H1 (cell line): ENCODE measurements around the gene ARMC7. TPM values are rescaled to one million over a fixed set of nuclear protein-coding genes. Genes with fewer than 3 reads are reported as not detected.

ENCODE experiments used
- CTCF ChIA-PET: fragments of 300-600 bp; sonication (Branson Sonifier 250); formaldehyde crosslinking; loops from one replicate; lab custom pipeline; 2021; ENCODE audit not compliant: partially characterized antibody; lab: Charles Lee
- POLR2A ChIA-PET: fragments of 300-600 bp; sonication (Branson Sonifier 250); formaldehyde crosslinking; loops from one replicate; lab custom pipeline; 2021; ENCODE audit warnings: inconsistent platforms; ENCODE audit not compliant: partially characterized antibody; lab: Charles Lee
- DNase-seq, 2 experiments: peaks; one replicate each; pipeline versions ENCODE4 v3.0.0 to v3.0.0-alpha.2; 2010 to 2022; ENCODE audit warnings: low spot score in 2 of 2, low read depth in 1 of 2, mixed read lengths in 1 of 2
- FAIRE-seq: peaks from 2 replicates; lab custom pipeline; 2011; peaks lifted over from hg19 to GRCh38; lab: Jason Lieb, UNC
- H2AFZ ChIP-seq: 2 replicates; pipeline ENCODE4 v1.8.1; 2012; ENCODE audit warnings: low read length, inconsistent platforms
- H2AK5ac ChIP-seq: 2 replicates; pipeline ENCODE4 v1.6.1; 2013; ENCODE audit warnings: low read depth, low read length
- H2BK120ac ChIP-seq: replicated peaks from 2 replicates; pipeline ENCODE3; 2013; ENCODE audit warnings: low read depth, low read length, inconsistent platforms
- H2BK12ac ChIP-seq: 2 replicates; pipeline ENCODE4 v1.6.1; 2013; ENCODE audit warnings: low read depth, low read length
- H2BK15ac ChIP-seq: 2 replicates; pipeline ENCODE4 v1.6.1; 2013; ENCODE audit warnings: low read length
- H2BK20ac ChIP-seq: 2 replicates; pipeline ENCODE4 v1.6.1; 2013; ENCODE audit warnings: low read length
- H2BK5ac ChIP-seq: 2 replicates; pipeline ENCODE4 v1.6.1; 2013; ENCODE audit warnings: low read depth, low read length
- H3K14ac ChIP-seq: 2 replicates; pipeline ENCODE4 v1.6.1; 2013; ENCODE audit warnings: inconsistent platforms; ENCODE audit not compliant: insufficient read length
- H3K18ac ChIP-seq: 2 replicates; pipeline ENCODE4 v1.6.1; 2013; ENCODE audit warnings: low read length; ENCODE audit errors: extremely low read depth
- H3K23ac ChIP-seq: 2 replicates; pipeline ENCODE4 v1.6.1; 2013; ENCODE audit warnings: inconsistent platforms; ENCODE audit not compliant: insufficient read length
- H3K23me2 ChIP-seq: 2 replicates; pipeline ENCODE4 v1.6.1; 2013; ENCODE audit warnings: low read depth, low read length
- H3K27ac ChIP-seq: 2 replicates; pipeline ENCODE4 v1.6.1; 2011; ENCODE audit warnings: low read depth, low read length, inconsistent platforms
- H3K27me3 ChIP-seq, 4 experiments: replicated peaks in 1 of 4; 1 replicate in 1 of 4; 2 replicates in 3 of 4; pipeline versions ENCODE4 v1.6.1 to v1.8.1; 2011 to 2013; ENCODE audit warnings: low read length in 3 of 4, mild to moderate bottlenecking in 3 of 4, inconsistent platforms in 2 of 4, mixed read lengths in 2 of 4, moderate library complexity in 1 of 4; ENCODE audit not compliant: control insufficient read depth in 3 of 4, insufficient read depth in 3 of 4; ENCODE audit errors: extremely low read depth in 1 of 4
- H3K36me3 ChIP-seq, 4 experiments: 2 replicates each; pipeline versions ENCODE4 v1.6.1 to v1.8.1; 2011 to 2013; ENCODE audit warnings: mild to moderate bottlenecking in 4 of 4, low read length in 3 of 4, moderate library complexity in 2 of 4, control low read depth in 1 of 4, inconsistent platforms in 1 of 4; ENCODE audit not compliant: insufficient read depth in 4 of 4, control insufficient read depth in 2 of 4
- H3K4ac ChIP-seq: replicated peaks from 2 replicates; pipeline ENCODE3; 2013; ENCODE audit warnings: low read length, low read depth, mixed read lengths, inconsistent platforms; ENCODE audit not compliant: insufficient read length
- H3K4me1 ChIP-seq, 4 experiments: replicated peaks in 1 of 4; 1 replicate in 1 of 4; 2 replicates in 3 of 4; pipeline versions ENCODE4 v1.6.1 to v1.8.1; 2011 to 2013; ENCODE audit warnings: low read length in 3 of 4, inconsistent platforms in 2 of 4, mixed read lengths in 1 of 4; ENCODE audit not compliant: insufficient read depth in 4 of 4, control insufficient read depth in 3 of 4
- H3K4me2 ChIP-seq, 2 experiments: 2 replicates each; pipeline versions ENCODE4 v1.6.1 to v1.8.1; 2011 to 2013; ENCODE audit warnings: low read depth in 2 of 2, low read length in 2 of 2, control low read depth in 1 of 2, inconsistent platforms in 1 of 2, mild to moderate bottlenecking in 1 of 2; ENCODE audit not compliant: insufficient read depth in 1 of 2
- H3K4me3 ChIP-seq, 4 experiments: fragments of 200-600, 300-600 bp in 1 of 4; sonication (generic), shearing (Covaris generic), sonication (Bioruptor Twin) in 1 of 4; 2 replicates each; pipeline versions ENCODE4 v1.5.1 to v1.8.1; 2011 to 2016; ENCODE audit warnings: low read length in 4 of 4, low read depth in 3 of 4, control low read depth in 2 of 4, inconsistent platforms in 2 of 4, mild to moderate bottlenecking in 2 of 4, mixed read lengths in 1 of 4, moderate library complexity in 1 of 4; ENCODE audit not compliant: insufficient read depth in 2 of 4; ENCODE audit errors: extremely low read depth in 1 of 4
- H3K56ac ChIP-seq: replicated peaks from 2 replicates; pipeline ENCODE3; 2013; ENCODE audit warnings: low read depth, mild to moderate bottlenecking, mixed read lengths, low read length, inconsistent platforms; ENCODE audit not compliant: insufficient read length
- H3K79me1 ChIP-seq: 2 replicates; pipeline ENCODE4 v1.6.1; 2013; ENCODE audit warnings: low read depth, low read length, control low read depth
- H3K79me2 ChIP-seq, 2 experiments: 2 replicates each; pipeline versions ENCODE4 v1.6.1 to v1.8.1; 2012 to 2013; ENCODE audit warnings: low read length in 2 of 2, mild to moderate bottlenecking in 2 of 2, inconsistent platforms in 1 of 2; ENCODE audit not compliant: insufficient read depth in 2 of 2, control insufficient read depth in 1 of 2
- H3K9ac ChIP-seq, 4 experiments: replicated peaks in 1 of 4; 1 replicate in 1 of 4; 2 replicates in 3 of 4; pipeline versions ENCODE4 v1.6.1 to v1.8.1; 2011 to 2013; ENCODE audit warnings: low read depth in 3 of 4, low read length in 3 of 4, control low read depth in 2 of 4, mild to moderate bottlenecking in 2 of 4, moderate library complexity in 2 of 4, inconsistent platforms in 1 of 4; ENCODE audit errors: extremely low read depth in 1 of 4
- H3K9me3 ChIP-seq, 2 experiments: 2 replicates each; pipeline versions ENCODE4 v1.6.1 to v1.8.1; 2012 to 2013; ENCODE audit warnings: mild to moderate bottlenecking in 2 of 2, moderate library complexity in 2 of 2, control low read depth in 1 of 2, inconsistent platforms in 1 of 2, low read depth in 1 of 2, low read length in 1 of 2, mixed read lengths in 1 of 2; ENCODE audit not compliant: insufficient read depth in 2 of 2
- H4K20me1 ChIP-seq, 2 experiments: replicated peaks in 1 of 2; 2 replicates each; pipeline versions ENCODE3 to v1.8.1; 2011 to 2013; ENCODE audit warnings: inconsistent platforms in 2 of 2, low read length in 2 of 2, mild to moderate bottlenecking in 1 of 2; ENCODE audit not compliant: insufficient read depth in 2 of 2, control insufficient read depth in 1 of 2
- H4K5ac ChIP-seq: 2 replicates; pipeline ENCODE4 v1.6.1; 2013; ENCODE audit warnings: low read length, low read depth, mixed read lengths, inconsistent platforms; ENCODE audit not compliant: insufficient read length
- H4K8ac ChIP-seq: 2 replicates; pipeline ENCODE4 v1.8.0; 2013; ENCODE audit warnings: mild to moderate bottlenecking, moderate library complexity, low read length, inconsistent platforms; ENCODE audit not compliant: insufficient read depth; ENCODE audit errors: extremely low read depth
- H4K91ac ChIP-seq: replicated peaks from 2 replicates; pipeline ENCODE3; 2013; ENCODE audit warnings: low read length, mixed read lengths, inconsistent platforms; ENCODE audit not compliant: insufficient read length
- CHD2 ChIP-seq: IDR thresholded peaks from 2 replicates; pipeline ENCODE4 v1.6.1; 2012; ENCODE audit warnings: low read length, improper control_type of control experiment
- CTCF ChIP-seq, 3 experiments: IDR thresholded peaks; 1 replicate in 2 of 3; 2 replicates in 1 of 3; pipeline versions ENCODE4 v1.5.1 to v1.6.1; 2011; ENCODE audit warnings: low read length in 3 of 3, mild to moderate bottlenecking in 3 of 3, inconsistent platforms in 2 of 3, low read depth in 1 of 3, moderate library complexity in 1 of 3; ENCODE audit not compliant: insufficient read depth in 1 of 3; ENCODE audit errors: control extremely low read depth in 1 of 3
- WGBS, 2 experiments: shearing (Covaris generic) in 1 of 2; methylation state at CpG; one replicate each; pipeline versions ENCODE4 v1.1.6 to v1.1.7; 2013 to 2015; ENCODE audit warnings: low lambda C conversion rate in 2 of 2, mixed read lengths in 2 of 2, inconsistent platforms in 1 of 2, low coverage in 1 of 2, missing lambda C conversion rate in 1 of 2; ENCODE audit not compliant: insufficient replicate concordance in 2 of 2, insufficient coverage in 1 of 2, insufficient read length in 1 of 2; ENCODE audit errors: extremely low coverage in 1 of 2, missing lambda C conversion rate in 1 of 2; 5-methylcytosine and 5-hydroxymethylcytosine counted together
- polyA plus RNA-seq, 7 experiments: library from polyadenylated mRNA; depleted of rRNA in 3 of 7; stranded (reverse) in 5 of 7; unstranded in 2 of 7; fragments of >200 nt in 5 of 7; fragments of 200-250 nt in 2 of 7; gene quantifications; 1 replicate in 5 of 7; 2 replicates in 1 of 7; 4 replicates in 1 of 7; pipeline versions ENCODE4 v1.2.1 to v1.2.3, GENCODE V29; 2011 to 2013; ENCODE audit warnings: missing spikeins in 2 of 7, mixed read lengths in 2 of 7
- total RNA-seq: library from RNA; stranded (reverse); fragmentation: NEBNext Ultra II Directional; extraction: Animal tissue kit (Norgen Biotek cat#: 25700); gene quantifications from 2 replicates; pipeline ENCODE4 v1.2.1, GENCODE V29; 2021

Gene ARMC7
- total and polyA plus RNA-seq, 2 of the 8 experiments (the other 6 are each of a cell fraction or from before 2014, with no cell fraction given) = 9.8 to 13.6 TPM

- H3K9ac ChIP-seq = no peak overlapping the region
- no peaks in the 10 kb centered on the region for H3K79me2 ChIP-seq
- no peaks in the 10 kb centered on the region for H4K20me1 ChIP-seq
- FAIRE-seq (no peak), DNase-seq (no peak)
- no peak overlapping the region for H2AK5ac ChIP-seq
- H3K36me3 ChIP-seq = no peaks in the 10 kb centered on the region
- H3K4me1 ChIP-seq = peaks cover 0 to 16% (median 8%) of the 10 kb centered on the region in 4 experiments; a peak in 6 of 7 replicates
- no peaks in the 10 kb centered on the region for H3K79me1 ChIP-seq
- no peak overlapping the region for H3K27ac ChIP-seq
- H2BK20ac ChIP-seq = peak overlapping the region; percentile 43; the same call in 1 of the 2 replicates
- WGBS, 2 experiments = 95% methylated on average over 46 of the region's 53 CpGs; no CpG with 5 or more reads in 1 of the 2 experiments
- no peak overlapping the region for H3K56ac ChIP-seq
- CTCF ChIA-PET = interaction anchor here (0.8 to 7.6 kb wide), 14 partner anchors 8 to 116 kb away, joined by 3 to 45 read pairs (median 5); partner anchors contain the start of gene SLC16A5
- H3K27me3 ChIP-seq = no peaks in the 10 kb centered on the region
- 0 out of 2 replicates have a peak overlapping the region, but pooled peaks have one; percentile 43 for H2AFZ ChIP-seq
- H2BK120ac ChIP-seq = no peak overlapping the region
- peak overlapping the region; percentile 81 for H4K91ac ChIP-seq
- H3K23me2 ChIP-seq = no peaks in the 10 kb centered on the region
- H3K23ac ChIP-seq = no peak overlapping the region
- H3K14ac ChIP-seq = no peak overlapping the region
- H3K4ac ChIP-seq = no peak overlapping the region
- H3K4me2 ChIP-seq = no peak overlapping the region; a peak in 1 of 4 replicates
- TF ChIP-seq CTCF (IDR thresholded peaks at IDR 0.05; ENCODE audit: control extremely low read depth in 1 of 3, insufficient read depth in 1 of 3, low read depth in 1 of 3, low read length in 3 of 3) (peak in 2 of 3 experiments; percentile 4; a peak in 1 of 4 replicates), CHD2 (no peak)
- peak overlapping the region; percentile 90 for H4K8ac ChIP-seq
- H2BK15ac ChIP-seq = peak overlapping the region; percentile 97; the same call in 1 of the 2 replicates
- H4K5ac ChIP-seq = peak overlapping the region; percentile 26
- POLR2A ChIA-PET = interaction anchor here (0.9 to 4.4 kb wide), 4 partner anchors 10 to 41 kb away, joined by 3 to 25 read pairs (median 8); partner anchors contain the start of gene SLC16A5
- H2BK12ac ChIP-seq = peak overlapping the region; percentile 80; the same call in 1 of the 2 replicates
- peak overlapping the region; percentile 56; the same call in 1 of the 2 replicates for H2BK5ac ChIP-seq
- H3K18ac ChIP-seq = no peak overlapping the region; the same call in 1 of the 2 replicates
- H3K4me3 ChIP-seq = peak overlapping the region in 1 of 4 experiments; percentile 6; a peak in 1 of 8 replicates
- no peaks in the 10 kb centered on the region for H3K9me3 ChIP-seq
Measured at GRCh38 chr17:75077496-75078283, 32.1 kb upstream of the ARMC7 start.
